Neural cell (in vitro differentiated cells): Measurements from ENCODE around the gene DOCK7.

Experiments
- EP300 ChIP-seq: fragments of 450-650 bp; conservative IDR thresholded peaks from 2 replicates; pipeline ENCODE4 v1.6.1; 2014; ENCODE audit warnings: antibody characterized with exemption, mild to moderate bottlenecking, moderate library complexity; ENCODE audit not compliant: poor library complexity, severe bottlenecking
- EZH2 ChIP-seq: fragments of 200-600, 300-800 bp; shearing (Covaris generic), sonication (generic); IDR thresholded peaks from 2 replicates; pipeline ENCODE4 v1.6.1; 2014; ENCODE audit warnings: antibody characterized with exemption, low read length, borderline replicate concordance, mild to moderate bottlenecking; ENCODE audit not compliant: insufficient read depth, poor library complexity, severe bottlenecking
- MXI1 ChIP-seq: fragments of 450-650 bp; conservative IDR thresholded peaks from 2 replicates; pipeline ENCODE4 v1.6.1; 2014; ENCODE audit warnings: antibody characterized with exemption, mild to moderate bottlenecking; ENCODE audit not compliant: poor library complexity, severe bottlenecking
- POLR2AphosphoS5 ChIP-seq: IDR thresholded peaks from 2 replicates; pipeline ENCODE4 v1.6.1; 2012
- RAD21 ChIP-seq: fragments of 450-650 bp; conservative IDR thresholded peaks from 2 replicates; pipeline ENCODE4 v1.6.1; 2014; ENCODE audit warnings: antibody characterized with exemption, mild to moderate bottlenecking, moderate library complexity
- SMC3 ChIP-seq: fragments of 450-650 bp; conservative IDR thresholded peaks from 2 replicates; pipeline ENCODE4 v1.6.1; 2014; ENCODE audit warnings: antibody characterized with exemption, mild to moderate bottlenecking, moderate library complexity; ENCODE audit not compliant: poor library complexity
- TAF1 ChIP-seq: IDR thresholded peaks from 2 replicates; pipeline ENCODE4 v1.6.1; 2012; ENCODE audit warnings: low read depth
- TF ChIP-seq, protein P1 (sequence below): fragments of 450-650 bp; IDR thresholded peaks from 2 replicates; pipeline ENCODE4 v1.5.1; 2014; ENCODE audit warnings: antibody characterized with exemption, mild to moderate bottlenecking, moderate library complexity; ENCODE audit not compliant: poor library complexity, severe bottlenecking
- TF ChIP-seq, protein P2 (sequence below): IDR thresholded peaks from 2 replicates; pipeline ENCODE4 v1.6.1; 2012; ENCODE audit warnings: borderline replicate concordance

DNA sequence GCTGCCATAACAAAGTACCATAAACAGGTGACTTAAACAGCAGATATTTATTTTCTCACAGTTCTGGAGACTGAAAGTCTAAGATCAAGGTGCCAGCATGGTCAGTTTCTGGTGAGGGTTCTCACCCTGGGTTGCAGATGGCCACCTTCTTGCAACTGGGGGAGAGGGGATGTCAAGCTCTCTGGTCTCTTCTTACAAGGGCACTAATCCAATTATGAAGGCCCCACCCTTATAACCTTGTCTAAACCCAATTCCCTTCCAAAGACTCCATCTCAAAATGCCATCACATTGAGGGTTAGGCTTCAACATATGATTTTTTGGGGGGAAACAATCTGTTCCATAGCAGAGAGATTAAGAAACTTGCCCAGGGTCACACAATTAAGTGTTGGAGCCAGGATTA lies 115.7 kb downstream of the DOCK7 start:
- TF ChIP-seq, protein P1, sequence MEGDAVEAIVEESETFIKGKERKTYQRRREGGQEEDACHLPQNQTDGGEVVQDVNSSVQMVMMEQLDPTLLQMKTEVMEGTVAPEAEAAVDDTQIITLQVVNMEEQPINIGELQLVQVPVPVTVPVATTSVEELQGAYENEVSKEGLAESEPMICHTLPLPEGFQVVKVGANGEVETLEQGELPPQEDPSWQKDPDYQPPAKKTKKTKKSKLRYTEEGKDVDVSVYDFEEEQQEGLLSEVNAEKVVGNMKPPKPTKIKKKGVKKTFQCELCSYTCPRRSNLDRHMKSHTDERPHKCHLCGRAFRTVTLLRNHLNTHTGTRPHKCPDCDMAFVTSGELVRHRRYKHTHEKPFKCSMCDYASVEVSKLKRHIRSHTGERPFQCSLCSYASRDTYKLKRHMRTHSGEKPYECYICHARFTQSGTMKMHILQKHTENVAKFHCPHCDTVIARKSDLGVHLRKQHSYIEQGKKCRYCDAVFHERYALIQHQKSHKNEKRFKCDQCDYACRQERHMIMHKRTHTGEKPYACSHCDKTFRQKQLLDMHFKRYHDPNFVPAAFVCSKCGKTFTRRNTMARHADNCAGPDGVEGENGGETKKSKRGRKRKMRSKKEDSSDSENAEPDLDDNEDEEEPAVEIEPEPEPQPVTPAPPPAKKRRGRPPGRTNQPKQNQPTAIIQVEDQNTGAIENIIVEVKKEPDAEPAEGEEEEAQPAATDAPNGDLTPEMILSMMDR, result no peak
- TF ChIP-seq POLR2AphosphoS5, result no peak
- no peak for TF ChIP-seq EZH2
- no peak for TF ChIP-seq MXI1
- TF ChIP-seq, protein P2, sequence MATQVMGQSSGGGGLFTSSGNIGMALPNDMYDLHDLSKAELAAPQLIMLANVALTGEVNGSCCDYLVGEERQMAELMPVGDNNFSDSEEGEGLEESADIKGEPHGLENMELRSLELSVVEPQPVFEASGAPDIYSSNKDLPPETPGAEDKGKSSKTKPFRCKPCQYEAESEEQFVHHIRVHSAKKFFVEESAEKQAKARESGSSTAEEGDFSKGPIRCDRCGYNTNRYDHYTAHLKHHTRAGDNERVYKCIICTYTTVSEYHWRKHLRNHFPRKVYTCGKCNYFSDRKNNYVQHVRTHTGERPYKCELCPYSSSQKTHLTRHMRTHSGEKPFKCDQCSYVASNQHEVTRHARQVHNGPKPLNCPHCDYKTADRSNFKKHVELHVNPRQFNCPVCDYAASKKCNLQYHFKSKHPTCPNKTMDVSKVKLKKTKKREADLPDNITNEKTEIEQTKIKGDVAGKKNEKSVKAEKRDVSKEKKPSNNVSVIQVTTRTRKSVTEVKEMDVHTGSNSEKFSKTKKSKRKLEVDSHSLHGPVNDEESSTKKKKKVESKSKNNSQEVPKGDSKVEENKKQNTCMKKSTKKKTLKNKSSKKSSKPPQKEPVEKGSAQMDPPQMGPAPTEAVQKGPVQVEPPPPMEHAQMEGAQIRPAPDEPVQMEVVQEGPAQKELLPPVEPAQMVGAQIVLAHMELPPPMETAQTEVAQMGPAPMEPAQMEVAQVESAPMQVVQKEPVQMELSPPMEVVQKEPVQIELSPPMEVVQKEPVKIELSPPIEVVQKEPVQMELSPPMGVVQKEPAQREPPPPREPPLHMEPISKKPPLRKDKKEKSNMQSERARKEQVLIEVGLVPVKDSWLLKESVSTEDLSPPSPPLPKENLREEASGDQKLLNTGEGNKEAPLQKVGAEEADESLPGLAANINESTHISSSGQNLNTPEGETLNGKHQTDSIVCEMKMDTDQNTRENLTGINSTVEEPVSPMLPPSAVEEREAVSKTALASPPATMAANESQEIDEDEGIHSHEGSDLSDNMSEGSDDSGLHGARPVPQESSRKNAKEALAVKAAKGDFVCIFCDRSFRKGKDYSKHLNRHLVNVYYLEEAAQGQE, result no peak
- no peak for TF ChIP-seq RAD21
- no peak for TF ChIP-seq SMC3
- no peak for TF ChIP-seq TAF1
- no peak for TF ChIP-seq EP300
